GM19193 (cell line): ENCODE results near the gene GALNT10.

Experiments used
- POLR2A ChIP-seq: IDR thresholded peaks from 4 replicates; pipeline ENCODE4 v1.6.1; 2011; ENCODE audit not compliant: insufficient read depth, insufficient read length; ENCODE audit errors: extremely low read depth

Gene GALNT10

DNA sequence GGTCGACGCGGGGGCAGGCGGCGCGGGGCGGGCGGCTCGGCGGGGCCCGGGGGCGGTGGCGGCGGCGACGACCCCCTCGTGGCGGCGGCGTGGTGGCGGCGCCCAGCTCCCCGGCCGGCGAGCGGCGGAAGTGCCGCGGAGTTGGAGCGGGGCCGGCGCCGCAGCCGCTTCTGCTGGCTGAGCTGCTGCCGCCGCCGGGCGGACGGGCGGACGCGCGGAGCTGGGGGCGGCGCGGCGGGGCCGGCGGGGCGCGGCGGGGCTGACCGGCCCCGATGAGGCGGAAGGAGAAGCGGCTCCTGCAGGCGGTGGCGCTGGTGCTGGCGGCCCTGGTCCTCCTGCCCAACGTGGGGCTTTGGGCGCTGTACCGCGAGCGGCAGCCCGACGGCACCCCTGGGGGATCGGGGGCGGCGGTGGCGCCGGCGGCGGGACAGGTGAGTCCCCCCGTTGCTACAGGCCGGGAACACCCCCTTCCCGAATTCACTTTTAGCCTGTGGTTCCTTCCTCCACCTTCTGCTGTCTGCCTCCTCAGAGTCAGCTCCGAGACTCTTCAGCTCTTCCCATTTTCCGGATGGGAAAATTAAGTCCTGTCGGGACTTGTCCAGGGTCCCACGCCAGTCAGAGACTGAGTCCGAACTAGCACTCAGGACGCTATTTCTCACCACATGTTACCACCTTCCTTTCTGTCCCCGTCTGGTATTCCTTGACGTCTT is at the start of gene GALNT10:
Gene GALNT10 (plus strand): TSS at position 139 of the 710 bp plus-strand sequence. CDS start 134 bp downstream, at position 273.
- TF ChIP-seq POLR2A: peak; percentile 75

GRCh38 chr5:154141745-154142221 is 48.8 kb upstream of the GALNT10 start:
- TF ChIP-seq POLR2A: no peak

- TF ChIP-seq POLR2A: no peak
Observed at GRCh38 chr5:154143211-154143641, 47.3 kb upstream of the GALNT10 start.

GRCh38 chr5:154145268-154145667 is 45.3 kb upstream of the GALNT10 start:
- TF ChIP-seq POLR2A: no peak

GRCh38 chr5:154146409-154146808 is 44.1 kb upstream of the GALNT10 start:
- TF ChIP-seq POLR2A: no peak

DNA sequence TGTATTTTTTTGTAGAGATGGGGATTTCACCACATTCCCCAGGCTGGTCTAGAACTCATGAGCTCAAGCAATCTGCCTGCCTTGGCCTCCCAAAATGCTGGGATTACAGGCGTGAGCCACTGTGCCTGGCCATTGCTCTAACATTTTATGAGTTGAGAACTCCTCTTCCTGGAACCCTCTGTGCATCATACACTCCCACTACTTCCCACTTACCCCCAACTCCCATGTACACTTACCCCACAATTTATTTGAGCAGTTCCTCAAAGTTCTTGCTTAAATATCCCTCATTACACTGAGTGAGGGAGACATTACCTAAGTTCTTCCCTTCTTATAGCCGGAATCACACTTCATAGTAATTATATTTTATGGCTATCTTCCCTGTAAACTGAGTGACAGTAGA is 42.9 kb upstream of the GALNT10 start:
- TF ChIP-seq POLR2A: no peak

- TF ChIP-seq POLR2A: no peak
Observed at GRCh38 chr5:154157483-154158378, 32.8 kb upstream of the GALNT10 start.

GRCh38 chr5:154158379-154158737 is 32.2 kb upstream of the GALNT10 start:
- TF ChIP-seq POLR2A: no peak

DNA sequence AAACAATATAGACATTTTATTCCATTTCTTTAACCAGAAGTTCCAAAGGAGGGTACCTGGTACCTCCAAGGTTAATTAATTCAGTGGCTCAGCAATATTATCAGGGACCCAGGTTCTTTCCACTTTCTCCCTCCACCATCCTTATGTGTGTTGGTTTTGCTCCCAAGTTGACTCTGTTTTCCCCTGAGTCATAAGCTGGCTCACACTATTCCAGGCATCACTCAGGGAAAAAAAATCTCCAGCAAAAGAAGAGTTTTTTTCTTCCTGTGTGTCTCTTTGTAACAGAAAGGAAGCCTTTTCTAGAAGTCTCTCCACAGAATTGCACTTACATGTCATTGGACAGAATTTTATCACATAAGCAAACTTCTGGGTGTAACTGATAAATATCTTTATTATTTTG is 31.2 kb upstream of the GALNT10 start:
- no peak for TF ChIP-seq POLR2A

- no peak for TF ChIP-seq POLR2A
Observed at GRCh38 chr5:154162539-154163151, 27.9 kb upstream of the GALNT10 start.

DNA sequence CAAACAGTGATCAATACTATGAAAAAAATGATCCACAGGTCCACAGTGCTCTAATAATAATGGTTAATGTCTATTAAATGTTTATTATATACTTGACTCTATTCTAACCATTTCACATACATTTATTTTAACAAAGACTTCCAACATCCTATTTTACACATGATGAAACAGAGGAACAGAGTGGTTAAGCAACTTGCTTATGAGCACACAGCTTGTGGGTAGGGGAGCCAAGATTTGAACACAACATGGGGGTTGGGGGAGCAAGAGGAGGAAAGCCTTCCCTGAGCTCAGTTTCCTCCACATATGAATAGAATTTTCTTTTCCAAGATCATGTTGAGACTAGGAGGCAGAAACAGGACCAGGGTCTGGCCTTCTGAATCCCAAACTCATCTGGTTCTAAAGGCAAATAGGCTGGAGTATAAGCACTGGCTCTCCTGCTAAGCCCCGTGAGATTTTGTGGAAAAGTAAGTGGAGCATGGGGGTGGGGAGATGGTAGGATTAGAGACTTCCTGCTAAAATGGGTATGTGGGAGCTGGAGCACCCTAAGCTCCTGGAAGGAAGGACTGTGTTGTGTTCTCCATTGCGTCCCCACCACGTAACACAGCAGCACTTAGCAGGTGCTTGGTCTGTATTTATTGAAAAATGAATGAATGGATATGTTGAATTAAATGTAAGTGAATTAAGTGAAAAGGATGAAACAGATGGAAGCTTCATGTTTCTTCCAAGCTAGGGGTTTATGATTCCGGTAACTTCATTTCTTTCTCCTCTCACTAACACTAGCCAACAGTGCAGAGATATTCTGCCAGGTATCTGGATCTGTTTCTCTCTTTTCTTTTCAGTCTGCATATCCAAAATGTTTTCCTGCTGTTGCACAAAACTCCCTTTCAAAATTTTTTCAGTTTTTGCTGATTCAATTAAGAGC is 26.9 kb upstream of the GALNT10 start:
- TF ChIP-seq POLR2A: no peak

DNA sequence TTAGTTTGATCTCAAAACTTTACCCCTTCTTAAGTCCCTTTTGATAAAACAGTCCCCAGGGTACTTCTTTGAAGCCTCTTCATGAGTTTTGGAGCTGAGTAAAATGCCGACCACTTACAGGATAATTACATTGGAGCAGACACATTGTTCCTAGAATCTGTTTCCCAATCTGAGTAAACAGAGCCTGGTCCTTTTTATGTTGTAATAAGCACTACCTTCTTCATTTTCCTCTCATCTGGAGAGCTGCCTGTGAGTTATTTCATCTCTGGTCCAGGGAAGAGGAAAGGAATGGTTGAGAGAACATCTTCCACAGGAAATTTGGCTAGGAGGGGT is 26.3 kb upstream of the GALNT10 start:
- TF ChIP-seq POLR2A: no peak

GRCh38 chr5:154165886-154166285 is 24.6 kb upstream of the GALNT10 start:
- no peak for TF ChIP-seq POLR2A
